HG02973 (cell line): Measurements from ENCODE around the gene C22orf31.
"Not testable (repeated sequence)": the region's sequence is repeated elsewhere in the genome, so short reads cannot be mapped to it uniquely, and the experiment has no call there.

Source experiments
- ATAC-seq: cut with Tn5 transposase; IDR thresholded peaks from one replicate; pipeline ENCODE4 v1.9.1; 2021; ENCODE audit warnings: moderate library complexity; ENCODE audit not compliant: unreplicated experiment

Gene C22orf31

GRCh38 chr22:29055192-29055830, 6.3 kb downstream of the C22orf31 start:
- ATAC-seq = no peak

GRCh38 chr22:29054251-29054767, 7.3 kb downstream of the C22orf31 start:
- ATAC-seq = no peak

GRCh38 chr22:29053048-29053702, 8.5 kb downstream of the C22orf31 start:
- no peak for ATAC-seq

- no peak for ATAC-seq
Measured at GRCh38 chr22:29050457-29050856, 11.2 kb downstream of the C22orf31 start.

- ATAC-seq = no peak
Measured at GRCh38 chr22:29049655-29050263, 11.9 kb downstream of the C22orf31 start.

GRCh38 chr22:29048822-29049654, 12.6 kb downstream of the C22orf31 start:
- no peak for ATAC-seq

- ATAC-seq = no peak
Measured at GRCh38 chr22:29044657-29045176, 16.9 kb downstream of the C22orf31 start.

- no peak for ATAC-seq
Measured at GRCh38 chr22:29043906-29044575, 17.6 kb downstream of the C22orf31 start.

GRCh38 chr22:29041408-29041807, 20.2 kb downstream of the C22orf31 start:
- ATAC-seq = no peak

- ATAC-seq = no peak
Measured at GRCh38 chr22:29040385-29041275, 21.0 kb downstream of the C22orf31 start.

- ATAC-seq = not testable (repeated sequence)
Measured at GRCh38 chr22:29039684-29040083, 21.9 kb downstream of the C22orf31 start.

GRCh38 chr22:29039148-29039547, 22.5 kb downstream of the C22orf31 start:
- ATAC-seq = no peak

- ATAC-seq = no peak
Measured at GRCh38 chr22:29037340-29037932, 24.2 kb downstream of the C22orf31 start.

GRCh38 chr22:29032584-29032983, 29.0 kb downstream of the C22orf31 start:
- no peak for ATAC-seq

- ATAC-seq = no peak
Measured at GRCh38 chr22:29032014-29032475, 29.6 kb downstream of the C22orf31 start.

GRCh38 chr22:29031227-29032011, 30.2 kb downstream of the C22orf31 start:
- ATAC-seq = no peak

- no peak for ATAC-seq
Measured at GRCh38 chr22:29030618-29031226, 30.9 kb downstream of the C22orf31 start.
